K562 (cell line): ENCODE results near the gene CIAO2B. TPM values are rescaled to one million over a fixed set of nuclear protein-coding genes. Genes with fewer than 3 reads are reported as not detected.
A peak's percentile ranks its signal among the peaks of the same experiment; 100 is the strongest.

Source experiments
- ARID4B ChIP-seq: sonication (generic); formaldehyde crosslinking; IDR thresholded peaks from 2 replicates; pipeline ENCODE4 v1.8.0; 2022; ENCODE audit warnings: mild to moderate bottlenecking, missing genetic modification reagents
- CREB3 ChIP-seq: fragments of 450-650 bp; conservative IDR thresholded peaks from 2 replicates; pipeline ENCODE4 v1.6.1; 2016; ENCODE audit warnings: missing genetic modification characterization, low read depth, mild to moderate bottlenecking, missing compliant biosample characterization, moderate library complexity
- DACH1 ChIP-seq: fragments of 450-650 bp; IDR thresholded peaks from 2 replicates; pipeline ENCODE4 v1.6.1; 2018; ENCODE audit not compliant: partially characterized antibody
- ELK1 ChIP-seq: sonication (generic); formaldehyde crosslinking; IDR thresholded peaks from 2 replicates; pipeline ENCODE4 v1.8.1; 2022; ENCODE audit warnings: missing genetic modification reagents
- EZH2 ChIP-seq: IDR thresholded peaks from 2 replicates; pipeline ENCODE4 v1.6.1; 2012; ENCODE audit warnings: low read depth, mild to moderate bottlenecking, inconsistent platforms, low read length, borderline replicate concordance
- MAZ ChIP-seq, 2 experiments: fragments of 450-650 bp in 1 of 2; sonication (generic) in 1 of 2; formaldehyde crosslinking; IDR thresholded peaks in 1 of 2; conservative IDR thresholded peaks in 1 of 2; 2 replicates each; pipeline versions ENCODE4 v1.4.0 to v1.5.0; 2020; ENCODE audit warnings: mild to moderate bottlenecking in 1 of 2, missing genetic modification reagents in 1 of 2
- UBTF ChIP-seq, 2 experiments: IDR thresholded peaks; 2 replicates each; pipeline ENCODE4 v1.6.1; 2012; ENCODE audit warnings: improper control_type of control experiment in 2 of 2, low read depth in 2 of 2, low read length in 2 of 2, borderline replicate concordance in 1 of 2
- ZMIZ1 ChIP-seq, 2 experiments: fragments of 150-350 bp in 1 of 2; IDR thresholded peaks; 2 replicates each; pipeline ENCODE4 v1.6.1; 2012 to 2016; ENCODE audit warnings: low read depth in 2 of 2, low read length in 2 of 2, mild to moderate bottlenecking in 1 of 2, moderate library complexity in 1 of 2
- polyA plus RNA-seq, 8 experiments: library from polyadenylated mRNA; depleted of rRNA in 4 of 8; stranded (reverse) in 5 of 8; unstranded in 3 of 8; fragments of >200 nt; fragmentation: Nextera tagmentation in 2 of 8; fragmentation: Illumina TruSeq in 1 of 8; extraction: Ambion mirVana in 2 of 8; extraction: Trizol in 1 of 8; gene quantifications; 2 replicates each; pipeline versions ENCODE4 v1.2.1 to v1.2.3, GENCODE V29; 2011 to 2014; ENCODE audit warnings: inconsistent platforms in 1 of 8, missing spikeins in 1 of 8
- total RNA-seq, 7 experiments: library from RNA; depleted of rRNA in 6 of 7; stranded (reverse); fragments of >200 nt in 6 of 7; fragmentation: Illumina TruSeq in 2 of 7; extraction: Trizol in 2 of 7; gene quantifications; 2 replicates each; pipeline versions ENCODE4 v1.2.1 to v1.2.3, GENCODE V29; 2011 to 2021; ENCODE audit warnings: low replicate concordance in 1 of 7

CIAO2B gene
- total and polyA plus RNA-seq, 9 of the 15 experiments (the other 6 are each of a cell fraction or from before 2014, with no cell fraction given): 86.8 to 182 (median 113) TPM

GRCh38 chr16:66894948-66895688 lies 39.1 kb downstream of the CIAO2B start (continued):
- TF ChIP-seq CREB3 (tag) (no peak), DACH1 (no peak), ZMIZ1 (IDR thresholded peaks at IDR 0.05; ENCODE audit: low read depth in 2 of 2, low read length in 2 of 2) (peak in 1 of 2 experiments; percentile 40; a peak in 1 of 4 replicates), ELK1 (CRISPR knock-in tag) (no peak), ARID4B (CRISPR knock-in tag) (no peak), EZH2 (no peak), MAZ (CRISPR knock-in tag; conservative IDR thresholded peaks at IDR 0.05 in 1 of 2, IDR thresholded peaks at IDR 0.05 in 1 of 2) (peak; percentile 45 to 51; a peak in 1 of 4 replicates), UBTF (IDR thresholded peaks at IDR 0.05; ENCODE audit: borderline replicate concordance in 1 of 2, low read depth in 2 of 2, low read length in 2 of 2) (0 out of 4 replicates have a peak, but pooled peaks of 1 of the 2 experiments have one; percentile 42)
